Measurements from ENCODE around the gene C8G. TPM values are rescaled to one million over a fixed set of nuclear protein-coding genes. Genes with fewer than 3 reads are reported as not detected.

Gene C8G
- polyA plus RNA-seq (ENCODE audit: insufficient read length) = 0.90 TPM

DNA sequence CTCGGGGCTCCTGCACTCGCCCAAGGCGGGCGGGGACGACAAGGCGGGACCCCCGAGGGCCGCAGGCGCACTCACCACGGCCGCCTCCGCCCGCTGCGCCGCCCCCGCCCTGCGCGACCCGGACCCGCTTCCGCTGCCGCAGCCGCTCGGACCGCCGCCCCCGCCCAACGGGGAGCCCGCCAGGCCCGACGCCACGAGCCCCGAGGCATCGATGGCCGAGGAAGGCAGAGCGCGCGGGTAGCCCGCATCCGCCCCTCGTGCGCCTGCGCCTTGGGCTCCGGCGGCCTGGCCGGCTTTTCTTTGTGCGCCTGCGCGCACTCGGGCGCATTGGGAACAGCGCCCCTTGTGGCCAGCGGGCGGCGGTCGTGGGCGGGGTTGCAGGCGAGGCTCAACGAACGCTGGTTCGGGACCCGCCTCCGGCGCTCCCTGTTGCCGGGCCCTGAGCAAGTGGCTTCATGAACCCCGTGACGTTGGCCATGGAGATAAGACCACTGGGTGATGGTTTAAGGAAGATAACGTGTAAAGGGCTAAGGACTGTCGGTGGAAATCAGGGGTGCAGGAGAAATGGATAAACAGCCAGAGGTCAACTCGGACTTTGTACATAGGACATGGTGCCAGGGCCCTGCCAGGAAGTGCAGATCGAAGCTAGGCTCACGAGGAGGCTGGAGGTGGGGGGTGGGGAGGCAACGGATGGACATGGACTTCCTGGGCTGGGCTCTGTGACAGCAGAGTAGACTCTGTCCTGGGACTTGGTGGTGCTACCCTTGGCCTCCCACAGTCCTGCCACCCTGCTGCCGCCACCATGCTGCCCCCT, at the start of gene C8G, which contains the start of gene FBXW5:
C8G (plus strand) TSS at position 725 of the 814 bp plus-strand sequence; CDS start at position 803, 78 bp downstream.
FBXW5 (minus strand) TSS at position 220 of the 814 bp plus-strand sequence. CDS start 655 bp downstream, outside the sequence.
- peak; percentile 97 for DNase-seq

DNA sequence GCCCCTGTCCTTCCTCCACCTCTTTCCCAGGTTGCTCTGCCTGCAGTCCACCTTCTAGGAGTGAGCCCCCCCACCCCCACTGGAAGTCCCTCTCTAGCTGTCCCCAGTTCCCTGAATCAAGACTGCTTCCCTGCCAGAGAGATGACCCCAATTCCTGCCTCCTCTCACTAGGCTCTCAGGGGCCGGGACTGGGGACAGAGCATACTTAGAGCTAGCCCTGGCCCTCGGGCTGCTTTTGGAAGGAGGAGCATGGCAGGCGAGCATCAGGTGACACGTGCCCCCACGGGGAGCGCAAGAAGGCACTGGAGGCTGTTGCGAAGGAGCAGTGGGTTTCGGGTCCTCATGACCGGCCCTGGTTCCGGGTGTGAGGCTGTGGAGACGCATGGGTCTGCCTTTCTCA, 49.0 kb upstream of the C8G start:
- no peak for DNase-seq

DNA sequence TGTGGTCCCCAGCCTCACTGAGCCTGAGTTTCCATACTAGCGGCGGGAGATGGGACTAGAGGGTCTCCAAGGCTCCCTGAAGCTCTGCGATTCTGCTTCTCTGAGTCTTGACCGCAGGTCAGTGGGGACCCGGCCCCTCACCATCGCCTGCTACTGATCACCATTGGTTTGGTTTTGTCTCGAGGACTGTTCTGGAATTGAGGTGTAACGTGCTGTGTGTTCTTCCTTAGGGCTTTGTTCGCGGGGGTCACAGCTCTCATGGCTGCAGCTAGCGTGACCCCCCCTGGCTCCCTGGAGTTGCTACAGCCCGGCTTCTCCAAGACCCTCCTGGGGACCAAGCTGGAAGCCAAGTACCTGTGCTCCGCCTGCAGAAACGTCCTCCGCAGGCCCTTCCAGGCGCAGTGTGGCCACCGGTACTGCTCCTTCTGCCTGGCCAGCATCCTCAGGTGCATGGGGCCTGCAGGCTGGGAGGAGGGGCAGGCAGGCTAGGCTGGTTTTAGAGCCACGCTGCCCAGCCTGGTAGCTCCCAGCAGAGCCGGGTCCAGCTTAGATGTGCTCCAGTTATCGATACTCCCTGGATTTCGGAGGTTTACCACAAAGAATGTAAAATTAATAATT, 46.5 kb upstream of the C8G start:
- no peak for DNase-seq

DNA sequence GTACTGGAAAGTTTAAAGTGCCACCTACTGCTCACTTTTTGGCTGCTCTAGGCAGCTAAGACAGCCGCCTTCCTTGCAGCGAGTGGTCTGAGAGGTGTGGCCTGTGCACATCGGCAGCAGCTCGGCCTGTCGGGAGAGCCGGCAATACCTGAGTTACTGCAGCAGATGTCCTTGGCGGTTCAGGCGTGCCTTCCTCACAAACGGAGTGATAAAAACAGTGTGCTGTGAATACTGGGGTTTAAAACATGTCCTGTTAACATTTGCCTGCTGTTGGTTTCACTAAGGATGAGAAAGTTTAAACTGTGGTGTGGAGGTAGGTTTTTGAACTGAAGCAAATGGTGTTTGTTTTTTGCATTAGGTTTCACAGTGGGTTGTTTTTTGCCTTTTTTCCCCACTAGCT, 45.8 kb upstream of the C8G start:
- DNase-seq = no peak

DNA sequence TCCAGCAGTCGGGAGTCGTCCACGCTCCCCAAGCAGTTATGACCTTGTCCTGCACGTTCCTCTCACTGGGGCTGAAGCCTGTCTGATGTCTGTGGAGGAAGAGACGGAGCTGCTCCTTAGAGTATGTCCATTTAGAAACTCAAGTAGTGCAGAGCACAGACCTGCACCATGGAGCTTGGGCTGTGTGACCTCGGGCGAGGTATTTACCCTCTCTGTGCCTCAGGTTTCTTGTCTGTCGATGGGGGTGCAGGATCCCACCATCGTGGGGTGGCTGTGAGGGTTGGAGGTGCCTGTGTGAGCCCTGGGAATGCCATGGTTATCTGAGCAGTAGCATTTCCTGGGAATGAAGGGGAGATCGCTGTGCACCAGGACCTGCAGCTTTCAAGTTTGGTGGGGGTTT, 44.5 kb upstream of the C8G start:
- no peak for DNase-seq

DNA sequence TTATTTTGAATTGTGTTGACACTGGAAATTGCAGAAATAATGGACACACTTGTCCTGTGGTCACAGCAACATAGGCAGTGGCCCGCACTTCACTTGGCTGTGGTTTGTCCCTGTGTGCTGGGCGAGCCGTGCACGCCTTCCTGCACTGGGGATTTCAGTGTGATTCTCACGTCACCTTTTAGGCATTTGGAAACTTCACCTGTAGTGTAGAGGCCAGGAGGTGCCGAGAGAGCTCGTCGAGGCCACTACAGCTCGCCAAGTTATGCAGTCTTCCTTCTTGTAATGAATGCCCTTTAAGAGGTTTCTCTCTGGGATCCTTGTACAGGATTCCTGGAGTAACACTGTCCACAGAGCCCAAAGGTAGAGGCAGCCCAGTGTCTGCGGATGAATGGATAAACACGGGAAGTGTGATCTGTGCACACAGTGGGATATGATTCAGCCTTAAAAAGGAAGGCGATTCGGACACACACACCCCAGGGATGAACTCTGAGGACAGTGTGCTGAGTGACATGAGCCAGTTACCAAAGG, 44.0 kb upstream of the C8G start:
- DNase-seq = no peak

DNA sequence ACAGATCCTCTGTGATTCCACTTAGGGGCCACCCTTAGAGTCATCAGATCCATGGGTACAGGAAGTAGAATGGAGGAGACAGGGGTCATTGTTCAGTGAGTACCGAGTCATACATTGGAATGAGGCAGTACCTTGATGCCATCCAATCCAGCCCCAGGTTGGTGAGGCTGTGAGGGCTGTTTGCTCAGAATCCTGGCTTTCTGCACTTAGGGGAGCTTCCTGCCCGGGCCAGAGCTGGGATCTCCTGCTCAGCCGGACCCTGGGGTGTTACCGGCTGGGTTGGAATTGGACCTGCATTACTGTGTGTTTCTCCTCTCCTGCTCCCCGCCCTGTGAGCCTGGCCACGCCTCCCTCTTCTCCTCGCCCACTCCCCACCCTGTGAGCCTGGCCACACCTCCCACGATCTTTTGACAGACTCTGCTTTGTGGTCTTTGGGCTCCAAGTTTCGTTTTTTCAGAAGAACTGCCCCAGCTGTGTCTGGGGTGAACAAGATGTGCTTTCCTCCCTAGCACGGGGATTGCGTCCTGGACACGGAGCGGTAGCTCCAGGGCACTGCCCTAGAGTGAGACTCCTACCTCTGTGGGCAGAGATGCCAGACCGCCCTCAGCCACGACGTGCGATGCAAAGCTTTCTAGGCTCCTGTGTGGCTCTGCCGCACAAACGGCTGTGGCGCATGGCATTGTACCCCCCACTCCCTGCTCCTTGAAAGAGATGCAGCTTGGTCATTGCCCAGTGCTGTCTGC, 43.4 kb upstream of the C8G start:
- DNase-seq = no peak

DNA sequence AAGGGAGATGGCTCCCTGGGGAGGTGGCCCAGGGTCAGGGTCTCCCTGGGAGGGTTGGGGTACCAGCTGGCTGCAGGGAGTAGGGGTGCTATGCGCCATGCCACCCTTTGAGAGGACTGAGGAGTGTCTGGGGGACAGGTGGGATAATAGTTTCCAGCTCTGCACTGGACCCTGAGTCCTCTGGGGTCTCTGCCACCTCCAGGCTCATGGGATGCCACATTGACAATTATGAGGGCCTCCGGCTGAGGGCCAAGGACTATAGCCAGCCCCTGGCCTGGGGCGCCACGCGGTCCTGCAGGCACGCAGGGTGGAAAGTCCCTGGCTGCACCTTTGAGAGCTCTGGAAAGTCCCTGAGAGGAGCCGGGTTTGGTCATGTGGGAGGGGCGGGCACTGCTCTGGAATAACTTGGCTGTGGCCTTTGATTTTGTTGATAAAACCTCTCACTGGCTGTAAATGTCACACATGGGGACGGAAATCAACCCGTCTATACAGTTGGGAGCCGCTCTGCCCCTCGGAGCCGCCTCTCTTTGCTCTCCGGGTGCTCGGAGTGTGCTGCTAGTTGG, 42.7 kb upstream of the C8G start:
- no peak for DNase-seq

DNA sequence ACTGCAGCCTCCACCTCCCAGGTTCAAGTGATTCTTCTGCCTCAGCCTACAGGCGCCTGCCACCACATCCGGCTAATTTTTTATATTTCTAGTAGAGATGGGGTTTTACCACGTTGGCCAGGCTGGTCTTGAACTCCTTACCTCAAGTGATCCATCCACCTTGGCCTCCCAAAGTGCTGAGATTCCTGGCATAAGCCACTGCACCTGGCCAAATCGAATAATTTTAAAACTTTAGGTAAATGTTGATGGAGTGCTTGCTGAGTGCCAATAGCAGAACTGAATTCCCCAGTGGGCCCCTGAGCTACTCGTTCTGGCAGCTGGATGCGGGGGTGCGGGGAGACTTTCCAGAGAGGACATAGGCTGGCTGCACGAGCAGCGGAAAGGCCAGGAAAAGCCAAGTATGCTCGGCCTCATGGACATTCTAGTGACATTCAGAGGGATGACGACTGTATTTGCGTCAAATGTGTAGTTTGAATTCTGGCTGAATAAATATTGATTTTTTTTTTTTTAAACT, 41.9 kb upstream of the C8G start:
- DNase-seq = no peak

DNA sequence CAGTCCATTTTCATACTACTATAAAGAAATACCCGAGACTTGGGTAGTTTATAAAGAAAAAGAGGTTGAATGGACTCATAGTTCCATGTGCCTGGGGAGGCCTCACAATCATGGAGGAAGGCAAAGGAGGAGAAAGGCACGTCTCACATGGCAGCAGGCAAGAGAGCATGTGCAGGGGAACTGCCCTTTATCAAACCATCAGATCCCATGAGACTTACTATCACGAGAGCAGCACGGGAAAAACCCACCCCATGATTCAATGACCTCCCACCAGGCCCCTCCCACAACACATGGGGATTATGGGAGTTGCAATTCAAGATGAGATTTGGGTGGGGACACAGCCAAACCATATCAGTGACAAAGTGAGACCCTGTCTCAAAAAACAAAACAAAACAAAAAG, 38.8 kb upstream of the C8G start:
- DNase-seq = no peak

DNA sequence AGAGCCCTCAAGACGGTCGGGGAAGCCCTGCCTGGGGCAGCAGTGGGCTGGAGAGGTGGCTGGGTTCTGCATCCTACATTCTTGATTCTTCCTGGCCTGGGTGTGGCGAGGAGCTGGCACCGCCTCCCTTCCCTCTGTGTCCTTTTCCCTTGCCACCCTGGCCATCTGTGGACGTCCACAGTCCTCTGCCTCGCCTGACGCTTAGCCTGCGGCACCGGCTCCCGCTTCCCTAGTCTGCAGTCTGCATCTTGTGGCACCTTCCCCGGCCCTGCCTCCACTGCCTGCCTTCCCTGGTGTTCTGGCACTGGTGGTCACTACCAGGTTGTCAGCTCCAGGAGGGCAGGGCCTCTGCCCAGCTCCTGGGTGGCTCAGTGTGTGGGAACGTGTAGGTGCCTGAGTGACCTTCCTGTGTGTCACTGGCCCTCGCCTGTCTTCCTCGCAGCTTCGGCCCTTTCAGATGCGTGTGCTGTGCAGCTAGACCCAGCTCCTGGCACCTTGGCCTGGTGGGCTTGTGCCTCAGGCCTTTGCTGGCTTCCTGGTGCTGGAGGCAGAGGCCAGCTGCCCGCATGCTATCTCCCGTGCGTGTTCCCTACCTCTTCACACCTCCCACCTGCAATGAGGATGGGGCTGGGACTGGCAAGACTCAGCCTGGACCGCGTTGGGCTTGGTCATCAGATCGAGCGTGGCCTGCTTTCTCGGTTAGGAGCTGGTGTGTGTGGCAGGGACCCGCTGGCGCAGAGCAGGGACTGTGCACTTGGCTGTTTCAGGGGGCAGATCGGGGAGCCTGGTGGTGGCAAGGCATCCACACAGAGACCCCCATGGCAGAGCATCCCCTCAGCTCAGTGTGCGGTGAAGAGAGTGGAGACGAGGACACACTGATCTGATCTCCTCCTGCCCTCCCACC, 37.8 kb upstream of the C8G start:
- DNase-seq = no peak

DNA sequence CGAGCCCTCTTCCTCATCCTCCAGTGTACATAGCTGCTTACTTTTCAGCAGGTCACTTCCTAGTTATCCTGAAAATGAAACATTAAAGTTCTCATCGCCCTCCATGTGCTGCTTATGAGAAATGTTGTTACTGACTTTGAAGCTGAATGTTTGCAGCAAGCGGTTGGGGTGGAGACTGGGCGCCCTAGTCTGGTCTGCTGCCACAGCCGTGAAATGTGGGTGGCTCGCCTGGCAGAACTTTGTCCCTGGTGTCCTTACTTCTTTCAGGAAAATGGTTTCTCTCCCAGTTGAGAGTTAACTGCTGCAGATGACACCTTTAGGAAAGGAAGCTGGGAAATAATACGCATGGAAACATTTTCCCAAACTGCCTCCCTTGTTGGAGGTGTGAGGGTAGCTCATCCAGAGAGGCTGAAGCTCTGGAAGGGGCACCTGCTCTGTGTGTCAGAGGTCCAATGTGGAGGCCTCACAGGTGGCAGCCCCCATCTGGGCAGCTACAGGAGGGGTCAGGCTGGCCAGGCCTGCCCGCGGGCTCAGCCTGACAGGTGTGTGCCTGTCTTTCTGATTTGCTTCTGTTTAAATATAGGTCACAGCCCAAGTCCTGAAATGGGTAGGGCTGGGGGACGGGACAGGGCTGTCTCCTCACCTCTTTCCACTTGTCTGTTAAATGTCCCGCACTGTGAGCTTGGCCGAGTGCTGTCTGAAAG, 34.7 kb upstream of the C8G start:
- no peak for DNase-seq

DNA sequence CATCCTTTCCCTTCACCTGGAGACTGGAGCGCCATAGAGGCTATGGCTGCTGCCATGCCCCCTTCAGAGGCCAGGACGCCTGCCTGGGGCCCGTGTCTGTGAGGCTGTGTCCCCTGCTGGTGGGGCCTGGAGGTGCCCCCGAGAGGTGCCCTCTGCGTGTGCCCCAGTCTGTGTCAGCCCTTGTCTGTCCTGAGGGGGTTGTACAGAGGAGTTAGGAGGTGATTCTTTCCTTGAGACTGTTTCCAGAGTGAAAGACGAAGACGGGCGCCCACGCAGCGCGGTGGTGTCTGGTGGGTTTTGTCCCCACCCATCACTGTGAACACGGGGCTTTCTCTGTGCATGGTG, 34.2 kb upstream of the C8G start:
- DNase-seq = no peak

DNA sequence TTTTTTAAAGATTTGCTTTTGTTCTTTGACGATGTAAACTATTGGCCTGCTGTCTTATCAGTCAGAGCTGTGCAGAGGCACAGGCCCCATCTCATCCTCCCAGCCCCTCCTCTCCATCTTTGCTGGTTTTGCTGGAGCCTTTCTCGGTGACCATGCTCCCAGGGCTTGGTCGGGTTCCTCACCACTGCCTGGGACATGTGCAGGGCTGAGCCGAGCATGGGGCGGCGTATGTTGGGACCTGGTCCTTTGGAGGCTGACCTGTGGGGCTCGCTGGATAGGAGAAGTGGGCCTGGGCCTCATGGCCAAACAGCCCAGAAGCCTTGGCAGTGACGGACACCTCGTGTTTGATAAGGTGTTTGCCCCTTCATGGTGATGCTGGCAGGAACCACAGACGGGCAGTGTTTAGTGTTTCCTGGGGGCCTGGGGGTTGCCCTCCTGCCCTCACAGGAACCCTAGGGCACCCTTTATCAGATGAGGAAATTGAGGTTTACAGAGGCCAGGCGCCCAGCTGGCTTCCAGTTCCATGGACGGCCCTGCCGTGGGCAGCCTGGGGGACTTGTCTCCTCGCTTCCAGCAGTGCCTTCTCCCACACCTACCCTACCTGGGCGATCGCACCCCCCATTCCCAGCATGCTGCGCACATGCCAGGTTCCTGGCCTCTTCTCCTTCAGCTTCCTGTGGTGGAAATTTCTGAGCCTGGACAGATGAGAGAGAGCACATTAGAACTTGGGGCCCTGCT, 31.2 kb upstream of the C8G start:
- DNase-seq = no peak

DNA sequence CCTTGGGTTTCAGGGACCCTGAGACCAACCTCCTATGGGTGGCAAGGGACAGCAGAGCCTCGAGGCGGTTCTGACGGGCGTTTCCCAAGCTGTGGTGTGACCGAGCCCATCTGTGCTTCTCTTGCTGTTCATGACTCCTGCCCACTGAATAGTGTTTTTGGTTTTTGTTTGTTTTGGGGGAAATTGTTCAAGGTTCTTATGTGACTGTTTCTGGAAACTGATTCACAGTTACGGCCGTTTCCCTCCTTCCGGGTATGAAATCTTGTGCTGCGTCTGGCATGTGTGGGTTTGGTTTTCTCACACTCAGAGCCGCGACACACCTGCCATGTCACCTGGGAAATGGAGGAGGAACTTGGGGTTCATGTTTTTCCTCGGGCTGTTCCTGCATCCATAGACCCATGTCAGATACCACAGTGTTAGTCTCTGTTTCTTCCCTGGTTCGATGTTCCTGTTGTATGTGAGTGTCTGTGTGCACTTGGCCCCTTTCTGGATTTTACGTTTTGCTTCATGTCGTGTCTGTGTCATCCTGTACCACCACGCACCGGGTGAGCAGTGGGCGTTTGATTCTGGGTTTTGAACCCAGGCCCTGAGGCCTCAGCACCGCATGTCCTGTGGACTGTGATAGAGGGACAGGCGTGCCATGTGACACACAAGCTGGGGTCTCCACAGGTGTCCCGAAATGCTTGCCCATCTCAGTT, 29.3 kb upstream of the C8G start:
- DNase-seq = no peak

DNA sequence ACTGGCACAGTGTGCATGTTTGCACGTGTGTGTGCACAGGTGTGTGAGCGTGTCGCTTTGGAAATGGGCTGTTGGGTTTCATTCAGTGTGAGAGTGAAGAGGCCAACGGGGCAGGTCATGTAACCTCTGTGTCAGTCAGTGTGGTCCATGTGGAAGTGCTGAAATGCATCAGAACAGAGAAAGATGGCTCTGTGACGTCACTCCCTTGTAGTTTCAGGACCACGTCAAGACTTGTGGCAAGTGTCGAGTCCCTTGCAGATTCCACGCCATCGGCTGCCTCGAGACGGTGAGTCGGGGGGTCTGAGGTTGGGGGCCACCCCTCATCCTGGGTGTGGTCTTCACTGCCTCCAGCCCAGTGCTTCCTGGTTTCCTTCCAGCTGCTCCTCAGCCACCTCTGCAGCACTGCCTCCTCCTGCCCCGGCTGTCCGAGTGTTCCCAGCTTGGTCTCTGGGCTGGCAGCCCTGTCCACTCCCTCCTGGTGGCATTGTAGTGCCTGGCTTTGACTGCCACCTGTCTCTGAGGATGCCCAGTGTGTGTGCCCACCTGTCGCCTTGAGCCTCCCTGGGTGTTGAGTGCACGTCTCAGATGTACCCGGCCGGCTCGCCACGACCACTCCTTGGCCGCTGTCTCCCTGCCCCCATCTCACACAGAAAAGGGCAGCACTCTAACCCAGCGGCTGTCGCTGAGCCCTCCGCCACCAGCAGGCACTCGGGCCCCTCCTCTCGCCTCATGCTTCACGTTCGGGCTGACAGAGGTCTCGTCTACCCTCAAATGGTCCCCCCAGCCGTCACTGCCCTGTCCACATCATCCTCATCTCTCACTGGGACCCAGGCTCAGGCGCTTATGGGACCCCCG, 28.5 kb upstream of the C8G start:
- DNase-seq = no peak

DNA sequence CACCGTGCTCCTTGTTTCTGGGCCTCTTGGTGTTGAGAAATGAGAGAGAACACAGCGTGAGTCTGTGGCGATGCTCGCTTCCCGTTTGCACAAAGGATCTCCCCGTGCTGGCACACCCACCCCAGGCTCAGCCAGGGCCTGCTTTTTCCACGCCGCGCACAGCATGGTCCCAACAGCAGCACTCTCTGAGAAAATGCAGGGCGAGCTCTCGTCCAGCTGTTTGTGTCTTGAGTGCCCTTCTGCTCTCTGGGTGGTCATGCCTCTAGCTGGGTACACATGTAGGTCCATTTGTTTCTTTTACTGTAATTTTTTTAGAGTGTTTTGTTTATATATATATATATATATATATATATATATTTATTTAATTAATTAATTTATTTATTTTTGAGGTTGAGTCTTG, 27.1 kb upstream of the C8G start:
- DNase-seq = no peak

DNA sequence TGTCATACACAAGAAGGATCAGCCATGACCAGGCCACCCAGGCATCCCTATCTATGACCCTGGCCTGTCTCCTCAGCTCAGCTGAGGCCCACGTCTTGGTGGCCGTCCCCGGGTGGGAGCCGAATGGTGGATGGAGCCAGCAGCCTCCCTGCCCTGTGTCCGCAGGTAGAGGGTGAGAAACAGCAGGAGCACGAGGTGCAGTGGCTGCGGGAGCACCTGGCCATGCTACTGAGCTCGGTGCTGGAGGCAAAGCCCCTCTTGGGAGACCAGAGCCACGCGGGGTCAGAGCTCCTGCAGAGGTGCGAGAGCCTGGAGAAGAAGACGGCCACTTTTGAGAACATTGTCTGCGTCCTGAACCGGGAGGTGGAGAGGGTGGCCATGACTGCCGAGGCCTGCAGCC, 25.0 kb upstream of the C8G start:
- no peak for DNase-seq
